Neuronal stem cell (in vitro differentiated cells): Measurements from ENCODE around the gene PCCA.

Source experiments
- DNase-seq: peaks from one replicate; pipeline ENCODE4 v3.0.0-alpha.2; 2013; ENCODE audit warnings: low spot score
- H2AFZ ChIP-seq: one replicate; pipeline ENCODE4 v1.6.1; 2013; ENCODE audit warnings: mild to moderate bottlenecking, low read length, inconsistent platforms
- H2AK5ac ChIP-seq: 2 replicates; pipeline ENCODE4 v1.6.1; 2013; ENCODE audit warnings: low read depth, mild to moderate bottlenecking, inconsistent platforms, low read length, moderate library complexity, mixed read lengths
- H2BK120ac ChIP-seq: 2 replicates; pipeline ENCODE4 v1.6.1; 2013; ENCODE audit warnings: low read depth, mild to moderate bottlenecking, inconsistent platforms, low read length, moderate library complexity, mixed read lengths
- H2BK12ac ChIP-seq: one replicate; pipeline ENCODE4 v1.6.1; 2013; ENCODE audit warnings: low read length, inconsistent platforms
- H2BK15ac ChIP-seq: 2 replicates; pipeline ENCODE4 v1.6.1; 2013; ENCODE audit warnings: mild to moderate bottlenecking, low read length, inconsistent platforms, mixed read lengths
- H2BK5ac ChIP-seq: one replicate; pipeline ENCODE4 v1.6.1; 2013; ENCODE audit warnings: inconsistent platforms, mild to moderate bottlenecking, low read length, moderate library complexity
- H3K14ac ChIP-seq: one replicate; pipeline ENCODE4 v1.6.1; 2013; ENCODE audit warnings: low read length, inconsistent platforms
- H3K18ac ChIP-seq: 2 replicates; pipeline ENCODE4 v1.6.1; 2013; ENCODE audit warnings: low read length, inconsistent platforms
- H3K23ac ChIP-seq: 2 replicates; pipeline ENCODE4 v1.6.1; 2013; ENCODE audit warnings: low read depth, mild to moderate bottlenecking, mixed read lengths, low read length, inconsistent platforms; ENCODE audit not compliant: poor library complexity
- H3K27ac ChIP-seq: replicated peaks from 3 replicates; pipeline ENCODE4 v1.5.1; 2013; ENCODE audit warnings: low read length, inconsistent platforms
- H3K27me3 ChIP-seq, 3 experiments: 2 replicates each; pipeline ENCODE4 v1.6.1; 2013; ENCODE audit warnings: low read length in 3 of 3, mild to moderate bottlenecking in 2 of 3, inconsistent platforms in 1 of 3, low read depth in 1 of 3, mixed read lengths in 1 of 3, moderate library complexity in 1 of 3; ENCODE audit not compliant: control insufficient read depth in 3 of 3, insufficient read depth in 3 of 3
- H3K36me3 ChIP-seq, 2 donors: replicated peaks in 1 of 2; 2 replicates each; pipeline ENCODE4 v1.6.1; 2013; ENCODE audit warnings: low read length in 2 of 2; ENCODE audit not compliant: control insufficient read depth in 2 of 2, insufficient read depth in 2 of 2
- H3K4ac ChIP-seq: 2 replicates; pipeline ENCODE4 v1.6.1; 2013; ENCODE audit warnings: inconsistent platforms, mild to moderate bottlenecking, low read length, moderate library complexity
- H3K4me1 ChIP-seq, 2 donors: 1 replicate in 1 of 2; 2 replicates in 1 of 2; pipeline ENCODE4 v1.6.1; 2013; ENCODE audit warnings: low read length in 2 of 2, low read depth in 1 of 2; ENCODE audit not compliant: control insufficient read depth in 2 of 2, insufficient read depth in 1 of 2
- H3K4me2 ChIP-seq: one replicate; pipeline ENCODE4 v1.6.1; 2013; ENCODE audit warnings: mild to moderate bottlenecking, low read length, inconsistent platforms; ENCODE audit not compliant: insufficient read depth, poor library complexity, severe bottlenecking
- H3K4me3 ChIP-seq, 2 donors: 2 replicates each; pipeline ENCODE4 v1.5.1; 2013; ENCODE audit warnings: low read length in 2 of 2, mild to moderate bottlenecking in 2 of 2, inconsistent platforms in 1 of 2, moderate library complexity in 1 of 2
- H3K79me1 ChIP-seq: one replicate; pipeline ENCODE4 v1.6.1; 2013; ENCODE audit warnings: low read depth, mild to moderate bottlenecking, inconsistent platforms, low read length, moderate library complexity
- H3K9ac ChIP-seq: one replicate; pipeline ENCODE4 v1.6.1; 2013; ENCODE audit warnings: mild to moderate bottlenecking, low read depth, low read length, inconsistent platforms; ENCODE audit not compliant: poor library complexity
- H3K9me3 ChIP-seq, 2 donors: replicated peaks in 1 of 2; 2 replicates each; pipeline versions ENCODE3 to v1.6.1; 2013; ENCODE audit warnings: low read length in 2 of 2, mild to moderate bottlenecking in 2 of 2, inconsistent platforms in 1 of 2, low read depth in 1 of 2, mixed read lengths in 1 of 2, moderate library complexity in 1 of 2; ENCODE audit not compliant: control insufficient read depth in 2 of 2, insufficient read depth in 1 of 2
- H4K8ac ChIP-seq: one replicate; pipeline ENCODE4 v1.6.1; 2013; ENCODE audit warnings: low read depth, mild to moderate bottlenecking, inconsistent platforms, low read length, moderate library complexity
- H4K91ac ChIP-seq: one replicate; pipeline ENCODE4 v1.6.1; 2013; ENCODE audit warnings: low read length, low read depth, mild to moderate bottlenecking, inconsistent platforms; ENCODE audit not compliant: poor library complexity
- WGBS, 2 donors: extraction: QIAGEN DNeasy Blood & Tissue Kit; methylation state at CpG; one replicate each; pipeline ENCODE4 v1.1.7; 2013; ENCODE audit warnings: missing lambda C conversion rate in 2 of 2, mixed read lengths in 1 of 2; ENCODE audit not compliant: insufficient read length in 2 of 2, insufficient replicate concordance in 1 of 2; ENCODE audit errors: extremely low coverage in 2 of 2; 5-methylcytosine and 5-hydroxymethylcytosine counted together

Gene PCCA

GRCh38 chr13:100491164-100491842, 402.4 kb downstream of the PCCA start:
- Histone ChIP-seq H3K36me3 (no peaks in the 10 kb centered on the region), H4K8ac (no peak overlapping the region), H3K9me3 (peaks cover 0 to 5% of the 10 kb centered on the region in 2 donors), H3K4me3 (no peak overlapping the region), H3K14ac (no peak overlapping the region), H2BK5ac (no peak overlapping the region), H3K9ac (no peak overlapping the region), H4K91ac (no peak overlapping the region), H3K4me2 (no peak overlapping the region), H3K27ac (no peak overlapping the region), H2BK120ac (no peak overlapping the region), H3K18ac (no peak overlapping the region), H3K23ac (no peak overlapping the region), H2BK12ac (no peak overlapping the region), H2AK5ac (no peak overlapping the region), H2AFZ (no peak overlapping the region), H2BK15ac (no peak overlapping the region), H3K4ac (no peak overlapping the region), H3K79me1 (no peaks in the 10 kb centered on the region), H3K27me3 (no peaks in the 10 kb centered on the region), H3K4me1 (peaks cover 4 to 10% of the 10 kb centered on the region in 2 donors)
- WGBS, 2 donors: no CpG with 5 or more reads among the region's 8 CpGs
- DNase-seq: no peak

- no peak overlapping the region for H3K4me2 ChIP-seq
- WGBS, 2 donors: no CpG with 5 or more reads among the region's 7 CpGs
- H3K4me3 ChIP-seq: no peak overlapping the region
- H4K8ac ChIP-seq: no peak overlapping the region
- no peak overlapping the region for H3K23ac ChIP-seq
- H2BK15ac ChIP-seq: no peak overlapping the region
- no peaks in the 10 kb centered on the region for H3K36me3 ChIP-seq
- no peak overlapping the region for H3K9ac ChIP-seq
- H3K9me3 ChIP-seq: peaks cover 0 to 5% of the 10 kb centered on the region in 2 donors
- no peaks in the 10 kb centered on the region for H3K27me3 ChIP-seq
- DNase-seq: no peak
- H3K14ac ChIP-seq: no peak overlapping the region
- H3K27ac ChIP-seq: no peak overlapping the region
- no peaks in the 10 kb centered on the region for H3K79me1 ChIP-seq
- H2BK120ac ChIP-seq: no peak overlapping the region
- H3K18ac ChIP-seq: no peak overlapping the region
- no peak overlapping the region for H3K4ac ChIP-seq
- peaks cover 8 to 10% of the 10 kb centered on the region in 2 donors for H3K4me1 ChIP-seq
- H2AFZ ChIP-seq: no peak overlapping the region
- no peak overlapping the region for H4K91ac ChIP-seq
- no peak overlapping the region for H2BK12ac ChIP-seq
- H2BK5ac ChIP-seq: no peak overlapping the region
- no peak overlapping the region for H2AK5ac ChIP-seq
Observed at GRCh38 chr13:100493418-100493817, 404.5 kb downstream of the PCCA start.

GRCh38 chr13:100495455-100495854, 406.6 kb downstream of the PCCA start:
- H3K27me3 ChIP-seq: no peaks in the 10 kb centered on the region
- no peak overlapping the region for H2AK5ac ChIP-seq
- WGBS, 2 donors: 100% methylated on average over 1 of the region's 1 CpG; no CpG with 5 or more reads in 1 of the 2 donors
- no peak for DNase-seq
- H2BK15ac ChIP-seq: no peak overlapping the region
- no peak overlapping the region for H3K9ac ChIP-seq
- no peak overlapping the region for H2BK120ac ChIP-seq
- H3K36me3 ChIP-seq: no peaks in the 10 kb centered on the region
- peaks cover 0 to 5% of the 10 kb centered on the region in 2 donors for H3K9me3 ChIP-seq
- H4K8ac ChIP-seq: no peak overlapping the region
- no peak overlapping the region for H3K4me2 ChIP-seq
- peaks cover 7 to 10% of the 10 kb centered on the region in 2 donors for H3K4me1 ChIP-seq
- no peak overlapping the region for H2AFZ ChIP-seq
- H2BK12ac ChIP-seq: no peak overlapping the region
- H3K4ac ChIP-seq: no peak overlapping the region
- H3K4me3 ChIP-seq: no peak overlapping the region
- no peak overlapping the region for H3K18ac ChIP-seq
- H3K79me1 ChIP-seq: no peaks in the 10 kb centered on the region
- H4K91ac ChIP-seq: no peak overlapping the region
- H2BK5ac ChIP-seq: no peak overlapping the region
- no peak overlapping the region for H3K14ac ChIP-seq
- no peak overlapping the region for H3K23ac ChIP-seq
- H3K27ac ChIP-seq: no peak overlapping the region

GRCh38 chr13:100497389-100497788, 408.5 kb downstream of the PCCA start:
- no peaks in the 10 kb centered on the region for H3K27me3 ChIP-seq
- WGBS, 2 donors: no CpG with 5 or more reads among the region's 1 CpG
- H2BK12ac ChIP-seq: no peak overlapping the region
- no peak overlapping the region for H3K14ac ChIP-seq
- no peak overlapping the region for H2AFZ ChIP-seq
- peaks cover 0 to 3% of the 10 kb centered on the region in 2 donors for H3K4me1 ChIP-seq
- peaks cover 0 to 5% of the 10 kb centered on the region in 2 donors for H3K9me3 ChIP-seq
- no peak overlapping the region for H4K8ac ChIP-seq
- no peak overlapping the region for H3K4ac ChIP-seq
- no peaks in the 10 kb centered on the region for H3K36me3 ChIP-seq
- H3K23ac ChIP-seq: no peak overlapping the region
- H2BK5ac ChIP-seq: no peak overlapping the region
- H3K4me2 ChIP-seq: no peak overlapping the region
- no peak for DNase-seq
- no peak overlapping the region for H3K18ac ChIP-seq
- no peak overlapping the region for H2BK15ac ChIP-seq
- H4K91ac ChIP-seq: no peak overlapping the region
- no peak overlapping the region for H3K27ac ChIP-seq
- H3K79me1 ChIP-seq: no peaks in the 10 kb centered on the region
- no peak overlapping the region for H2AK5ac ChIP-seq
- H3K9ac ChIP-seq: no peak overlapping the region
- no peak overlapping the region for H3K4me3 ChIP-seq
- no peak overlapping the region for H2BK120ac ChIP-seq
